ENCODE data around the gene HDC.
A peak's percentile ranks its signal among the peaks of the same experiment; 100 is the strongest.

Gene HDC

DNA sequence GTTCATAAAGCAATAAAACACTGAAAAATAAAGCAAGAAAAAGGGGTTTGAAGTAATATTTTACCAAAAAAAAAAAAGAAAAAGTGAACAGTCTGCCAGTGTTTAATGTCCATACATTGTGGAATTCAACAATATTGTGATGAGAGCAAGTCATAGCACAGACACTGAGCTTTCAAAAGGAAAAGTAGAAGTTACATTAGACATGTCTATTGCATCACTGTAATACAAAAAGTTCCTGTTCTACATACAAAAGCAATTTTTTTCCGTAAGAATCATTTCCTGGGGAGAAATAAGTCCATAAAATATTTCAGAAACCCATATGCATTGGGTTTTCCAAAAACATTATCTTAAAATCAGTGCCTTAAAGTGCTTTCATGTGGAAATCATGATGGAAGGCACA lies 11.8 kb upstream of the HDC start:
- Histone ChIP-seq H3K4me3 (ENCODE audit: low read length) (no peak overlapping the region), H3K9me3 (ENCODE audit: control insufficient read depth, low read length) (no peaks in the 10 kb centered on the region), H3K4me1 (ENCODE audit: control insufficient read depth, insufficient read depth, low read length) (no peaks in the 10 kb centered on the region), H3K27me3 (replicated peaks; ENCODE audit: control insufficient read depth, insufficient read depth, low read length) (no peaks in the 10 kb centered on the region), H3K36me3 (ENCODE audit: control insufficient read depth, insufficient read depth, low read length, severe bottlenecking) (no peaks in the 10 kb centered on the region), H3K9ac (ENCODE audit: low read length) (no peak overlapping the region)
- no peak for DNase-seq (ENCODE audit: low read depth)

DNA sequence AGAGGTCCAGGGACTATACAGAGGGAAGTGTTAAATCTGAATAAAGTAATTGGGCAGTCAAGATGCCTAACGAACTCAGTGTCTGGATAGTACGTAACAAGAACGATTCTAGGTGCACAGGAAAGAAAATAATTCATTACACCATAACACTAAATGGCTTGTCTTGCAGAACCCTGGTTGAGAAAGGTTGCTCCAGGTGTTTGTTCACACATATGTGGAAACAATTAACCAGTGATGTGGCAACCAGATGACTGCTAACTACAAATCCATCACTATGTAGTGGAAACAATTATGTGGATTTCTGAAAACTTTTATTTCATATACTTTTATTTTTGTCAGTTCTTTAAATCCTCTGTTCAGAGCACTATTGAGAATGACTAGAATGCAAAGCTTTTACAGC lies 10.4 kb upstream of the HDC start:
- DNase-seq (ENCODE audit: low read depth) = no peak
- H3K4me1 ChIP-seq (ENCODE audit: control insufficient read depth, insufficient read depth, low read length) = no peaks in the 10 kb centered on the region
- no peaks in the 10 kb centered on the region for H3K9me3 ChIP-seq (ENCODE audit: control insufficient read depth, low read length)
- H3K4me3 ChIP-seq (ENCODE audit: low read length) = no peak overlapping the region
- H3K9ac ChIP-seq (ENCODE audit: low read length) = no peak overlapping the region
- H3K36me3 ChIP-seq (ENCODE audit: control insufficient read depth, insufficient read depth, low read length, severe bottlenecking) = no peaks in the 10 kb centered on the region
- no peaks in the 10 kb centered on the region for H3K27me3 ChIP-seq (replicated peaks; ENCODE audit: control insufficient read depth, insufficient read depth, low read length)

DNA sequence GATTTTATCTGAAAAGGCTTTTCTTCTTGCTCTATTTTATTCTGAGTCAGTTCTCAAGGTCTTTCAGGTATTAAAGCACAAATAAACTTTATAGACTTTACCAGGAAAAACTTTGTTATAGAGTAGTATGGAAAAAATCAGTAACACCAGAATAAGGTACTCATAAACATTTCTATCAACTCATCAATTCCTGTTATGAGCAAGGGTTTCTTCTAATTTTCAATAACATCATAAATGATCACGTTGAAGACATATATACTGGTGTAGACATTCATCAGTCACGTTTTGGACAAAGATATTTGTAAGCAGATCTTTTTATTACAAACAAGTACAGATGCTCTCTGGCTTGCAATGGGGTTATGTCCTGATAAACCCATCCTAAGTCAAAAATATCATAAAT lies 9.6 kb upstream of the HDC start:
- H3K9me3 ChIP-seq (ENCODE audit: control insufficient read depth, low read length) = no peaks in the 10 kb centered on the region
- H3K36me3 ChIP-seq (ENCODE audit: control insufficient read depth, insufficient read depth, low read length, severe bottlenecking) = no peaks in the 10 kb centered on the region
- no peak overlapping the region for H3K9ac ChIP-seq (ENCODE audit: low read length)
- no peaks in the 10 kb centered on the region for H3K27me3 ChIP-seq (replicated peaks; ENCODE audit: control insufficient read depth, insufficient read depth, low read length)
- no peaks in the 10 kb centered on the region for H3K4me1 ChIP-seq (ENCODE audit: control insufficient read depth, insufficient read depth, low read length)
- H3K4me3 ChIP-seq (ENCODE audit: low read length) = no peak overlapping the region
- DNase-seq (ENCODE audit: low read depth) = no peak

DNA sequence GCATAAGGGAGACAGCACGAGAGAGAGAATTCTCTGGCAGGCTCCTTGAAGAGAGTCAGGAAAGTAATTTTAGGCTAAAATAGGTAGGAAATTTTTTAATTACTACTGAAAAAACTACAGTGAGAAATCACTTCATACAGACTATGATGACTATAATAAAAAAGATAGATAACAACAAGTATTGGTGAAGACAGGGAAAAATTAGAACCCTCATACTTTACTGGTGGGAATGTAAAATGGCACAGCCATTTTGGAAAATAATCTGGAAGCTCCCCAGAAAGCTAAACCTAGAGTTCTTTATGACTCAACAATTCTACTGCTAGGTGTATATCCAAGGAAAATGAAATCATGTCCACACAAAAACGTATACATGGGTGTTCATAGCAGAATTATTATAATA lies 2.1 kb upstream of the HDC start:
- Histone ChIP-seq H3K36me3 (ENCODE audit: control insufficient read depth, insufficient read depth, low read length, severe bottlenecking) (no peaks in the 10 kb centered on the region), H3K4me1 (ENCODE audit: control insufficient read depth, insufficient read depth, low read length) (no peaks in the 10 kb centered on the region), H3K4me3 (ENCODE audit: low read length) (no peak overlapping the region), H3K9me3 (ENCODE audit: control insufficient read depth, low read length) (no peaks in the 10 kb centered on the region), H3K27me3 (replicated peaks; ENCODE audit: control insufficient read depth, insufficient read depth, low read length) (peaks cover 8% of the 10 kb centered on the region), H3K9ac (ENCODE audit: low read length) (no peak overlapping the region)
- DNase-seq (ENCODE audit: low read depth) = no peak

DNA sequence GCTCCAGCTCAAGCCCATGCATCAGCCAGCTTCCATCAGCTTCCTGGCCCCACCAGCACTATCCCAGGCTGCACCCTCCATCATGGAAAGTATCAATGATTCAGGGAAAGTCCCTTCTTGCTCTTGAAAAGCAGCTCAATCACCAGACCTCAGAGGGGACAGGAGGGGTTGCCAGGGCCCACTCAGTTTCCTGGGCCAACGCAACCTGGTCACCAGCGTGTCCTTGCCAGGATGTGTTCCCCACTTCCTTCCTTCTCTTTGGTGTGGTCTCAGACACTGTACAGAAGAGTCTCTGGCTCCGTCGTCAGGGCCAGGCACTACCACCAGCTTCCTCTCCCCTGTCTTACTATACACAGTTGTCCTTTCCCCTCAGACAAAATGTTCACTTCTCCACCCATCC lies 3.0 kb downstream of the HDC start:
- Histone ChIP-seq H3K27me3 (replicated peaks; ENCODE audit: control insufficient read depth, insufficient read depth, low read length) (peaks cover 13% of the 10 kb centered on the region), H3K9ac (ENCODE audit: low read length) (no peak overlapping the region), H3K4me1 (ENCODE audit: control insufficient read depth, insufficient read depth, low read length) (peaks cover 7% of the 10 kb centered on the region), H3K36me3 (ENCODE audit: control insufficient read depth, insufficient read depth, low read length, severe bottlenecking) (no peaks in the 10 kb centered on the region), H3K4me3 (ENCODE audit: low read length) (no peak overlapping the region), H3K9me3 (ENCODE audit: control insufficient read depth, low read length) (no peaks in the 10 kb centered on the region)
- no peak for DNase-seq (ENCODE audit: low read depth)

DNA sequence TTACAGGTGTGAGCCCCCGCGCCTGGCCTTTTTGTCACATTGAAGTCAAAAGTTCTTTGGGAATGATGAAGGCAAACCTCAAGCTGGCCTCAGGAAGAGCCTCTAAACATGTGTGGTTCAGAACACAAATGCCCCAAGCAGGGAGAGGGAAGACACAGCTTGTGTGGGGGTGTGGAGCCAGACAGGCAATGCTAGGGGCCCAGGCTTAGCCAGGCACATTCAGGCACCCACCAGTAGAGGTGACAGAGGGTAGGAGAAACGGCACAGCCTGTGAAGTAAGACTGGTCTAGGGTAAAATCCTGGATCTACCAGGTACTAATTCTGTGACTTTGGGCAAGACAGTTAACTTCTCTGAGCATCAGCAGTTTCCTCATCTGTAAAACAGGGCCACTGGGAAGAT lies 3.5 kb downstream of the HDC start:
- peaks cover 7% of the 10 kb centered on the region for H3K4me1 ChIP-seq (ENCODE audit: control insufficient read depth, insufficient read depth, low read length)
- H3K9ac ChIP-seq (ENCODE audit: low read length) = no peak overlapping the region
- no peak overlapping the region for H3K4me3 ChIP-seq (ENCODE audit: low read length)
- peaks cover 13% of the 10 kb centered on the region for H3K27me3 ChIP-seq (replicated peaks; ENCODE audit: control insufficient read depth, insufficient read depth, low read length)
- no peak for DNase-seq (ENCODE audit: low read depth)
- no peaks in the 10 kb centered on the region for H3K36me3 ChIP-seq (ENCODE audit: control insufficient read depth, insufficient read depth, low read length, severe bottlenecking)
- H3K9me3 ChIP-seq (ENCODE audit: control insufficient read depth, low read length) = no peaks in the 10 kb centered on the region

DNA sequence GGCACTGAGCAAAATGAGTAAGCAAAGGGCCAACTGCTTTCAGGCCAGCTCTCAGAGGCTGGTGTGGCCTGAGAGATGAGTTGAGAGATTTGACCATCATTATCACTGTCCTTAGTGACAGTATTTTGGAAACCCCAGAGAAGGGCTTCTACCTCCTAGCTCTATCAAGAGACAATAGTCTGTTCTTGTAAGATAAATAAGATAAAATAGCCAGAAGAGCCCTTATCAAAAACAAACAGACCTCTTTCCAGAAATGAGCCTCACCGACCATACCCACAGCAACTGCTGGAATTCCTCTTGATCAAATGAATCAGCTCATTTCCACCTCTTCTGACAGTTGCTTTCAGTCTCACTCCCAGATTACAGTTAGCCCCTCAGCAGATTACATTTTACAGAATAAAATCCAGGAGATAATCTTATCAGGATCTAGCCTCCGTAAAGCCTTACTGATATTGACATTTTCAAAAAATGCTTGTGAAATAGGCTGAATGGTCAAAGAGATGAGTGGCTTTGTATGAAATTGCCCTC lies 4.5 kb downstream of the HDC start:
- DNase-seq (ENCODE audit: low read depth) = no peak
- peaks cover 7% of the 10 kb centered on the region for H3K4me1 ChIP-seq (ENCODE audit: control insufficient read depth, insufficient read depth, low read length)
- H3K9me3 ChIP-seq (ENCODE audit: control insufficient read depth, low read length) = no peaks in the 10 kb centered on the region
- no peak overlapping the region for H3K4me3 ChIP-seq (ENCODE audit: low read length)
- no peaks in the 10 kb centered on the region for H3K36me3 ChIP-seq (ENCODE audit: control insufficient read depth, insufficient read depth, low read length, severe bottlenecking)
- no peak overlapping the region for H3K9ac ChIP-seq (ENCODE audit: low read length)
- H3K27me3 ChIP-seq (replicated peaks; ENCODE audit: control insufficient read depth, insufficient read depth, low read length) = peaks cover 13% of the 10 kb centered on the region

DNA sequence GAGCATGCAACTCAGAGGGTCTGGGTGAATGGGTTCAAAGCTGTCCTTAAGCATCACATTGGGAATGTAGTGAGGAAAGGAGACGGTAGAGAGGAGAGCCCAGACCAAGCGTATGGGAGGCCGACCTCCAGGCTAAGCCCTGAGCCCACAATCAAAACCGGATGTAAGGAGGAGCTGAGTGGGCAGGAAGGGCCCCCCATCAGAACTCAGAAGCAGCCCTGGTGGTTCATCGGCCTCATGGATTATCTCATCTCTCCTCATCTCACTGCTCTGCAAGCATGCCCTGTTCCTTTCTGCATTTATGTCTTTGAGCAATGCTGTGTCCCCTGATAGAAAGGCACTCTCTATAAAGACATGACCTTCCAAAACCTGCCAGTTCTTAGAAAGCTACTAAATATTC lies 6.2 kb downstream of the HDC start:
- Histone ChIP-seq H3K9me3 (ENCODE audit: control insufficient read depth, low read length) (no peaks in the 10 kb centered on the region), H3K27me3 (replicated peaks; ENCODE audit: control insufficient read depth, insufficient read depth, low read length) (peaks cover 7% of the 10 kb centered on the region), H3K36me3 (ENCODE audit: control insufficient read depth, insufficient read depth, low read length, severe bottlenecking) (no peaks in the 10 kb centered on the region), H3K9ac (ENCODE audit: low read length) (no peak overlapping the region), H3K4me3 (ENCODE audit: low read length) (no peak overlapping the region), H3K4me1 (ENCODE audit: control insufficient read depth, insufficient read depth, low read length) (peaks cover 7% of the 10 kb centered on the region)
- DNase-seq (ENCODE audit: low read depth) = no peak

DNA sequence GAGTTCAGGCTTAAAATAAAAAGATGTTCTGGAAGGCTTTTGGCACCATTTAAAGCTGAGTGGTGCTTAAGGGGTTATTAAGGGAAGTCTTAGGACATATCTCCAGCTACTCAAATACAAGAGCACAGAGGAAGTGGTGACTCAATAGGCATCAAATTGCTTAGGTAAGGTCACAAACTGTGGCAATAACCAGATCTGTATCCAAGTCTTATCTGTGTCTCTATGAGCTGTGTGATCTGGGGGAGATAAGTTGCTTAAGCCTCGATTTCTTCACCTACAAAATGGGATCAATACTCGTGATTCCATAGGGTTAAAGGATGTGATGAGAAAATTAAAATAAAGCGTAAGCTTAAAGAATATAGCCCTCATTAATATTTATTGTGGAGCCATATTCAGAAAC lies 7.6 kb downstream of the HDC start:
- Histone ChIP-seq H3K4me3 (ENCODE audit: low read length) (no peak overlapping the region), H3K36me3 (ENCODE audit: control insufficient read depth, insufficient read depth, low read length, severe bottlenecking) (no peaks in the 10 kb centered on the region), H3K4me1 (ENCODE audit: control insufficient read depth, insufficient read depth, low read length) (peaks cover 7% of the 10 kb centered on the region), H3K9me3 (ENCODE audit: control insufficient read depth, low read length) (no peaks in the 10 kb centered on the region), H3K9ac (ENCODE audit: low read length) (no peak overlapping the region), H3K27me3 (replicated peaks; ENCODE audit: control insufficient read depth, insufficient read depth, low read length) (peaks cover 9% of the 10 kb centered on the region)
- peak; percentile 29 for DNase-seq (ENCODE audit: low read depth)

DNA sequence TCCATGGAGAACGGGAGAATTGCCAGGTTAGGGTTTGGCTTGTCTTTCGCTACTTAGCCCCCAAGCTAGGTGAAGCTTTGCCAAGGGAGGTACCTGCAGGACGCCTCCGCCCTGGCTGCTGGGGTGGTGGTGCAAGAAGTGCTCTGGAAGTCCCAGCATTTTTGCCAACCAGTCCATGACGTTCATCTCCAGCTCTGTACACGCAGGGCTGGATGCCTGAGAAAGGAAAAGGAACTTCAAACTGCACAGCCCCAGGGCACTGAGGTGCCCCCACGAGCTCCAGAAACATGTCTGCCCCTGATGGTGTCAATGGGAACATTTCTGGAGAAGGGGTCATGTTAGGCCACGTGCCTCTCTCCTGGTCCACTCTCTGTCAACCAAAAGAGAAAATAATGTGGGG lies 8.2 kb downstream of the HDC start:
- Histone ChIP-seq H3K9me3 (ENCODE audit: control insufficient read depth, low read length) (no peaks in the 10 kb centered on the region), H3K9ac (ENCODE audit: low read length) (no peak overlapping the region), H3K4me1 (ENCODE audit: control insufficient read depth, insufficient read depth, low read length) (peaks cover 7% of the 10 kb centered on the region), H3K27me3 (replicated peaks; ENCODE audit: control insufficient read depth, insufficient read depth, low read length) (peaks cover 14% of the 10 kb centered on the region), H3K36me3 (ENCODE audit: control insufficient read depth, insufficient read depth, low read length, severe bottlenecking) (no peaks in the 10 kb centered on the region), H3K4me3 (ENCODE audit: low read length) (no peak overlapping the region)
- DNase-seq (ENCODE audit: low read depth) = no peak

DNA sequence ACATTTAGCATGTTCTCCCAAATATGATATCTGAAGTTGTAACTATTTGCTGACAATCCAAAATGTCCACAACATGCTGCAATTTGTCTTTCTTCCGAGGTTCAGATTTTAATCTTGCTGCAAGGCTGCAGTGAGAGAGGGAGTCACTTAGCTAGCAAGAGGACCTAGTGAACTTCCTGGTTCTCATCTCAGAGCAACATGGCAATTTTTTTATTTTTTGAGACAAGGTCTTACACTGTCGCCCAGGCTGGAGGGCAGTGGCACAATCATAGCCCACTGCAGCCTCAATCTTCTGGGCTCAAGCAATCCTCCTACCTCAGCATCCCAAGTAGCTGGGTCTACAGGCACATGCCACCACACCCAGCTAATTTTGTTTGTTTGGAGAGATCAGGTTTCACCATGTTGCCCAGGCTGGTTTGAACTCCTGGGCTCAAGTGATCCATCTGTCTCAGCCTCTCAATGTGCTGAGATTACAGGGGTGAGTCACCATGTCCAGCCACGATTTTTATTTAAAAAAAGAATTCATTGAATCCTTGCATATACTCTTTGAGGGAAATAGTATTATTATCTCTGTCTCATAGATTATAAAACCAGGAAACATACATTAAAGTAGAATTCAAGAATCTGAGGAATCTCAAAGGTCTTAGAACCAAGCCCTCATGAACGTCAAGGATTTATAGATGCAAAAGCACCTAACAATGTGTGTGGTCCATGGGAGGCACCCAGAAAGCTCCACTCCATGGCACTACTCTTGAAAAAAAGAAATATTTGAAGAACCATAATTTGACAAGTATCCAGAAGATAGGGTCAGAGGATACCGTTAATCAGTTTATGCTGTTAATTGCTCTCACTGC lies 9.1 kb downstream of the HDC start:
- H3K4me1 ChIP-seq (ENCODE audit: control insufficient read depth, insufficient read depth, low read length) = peaks cover 7% of the 10 kb centered on the region
- H3K9ac ChIP-seq (ENCODE audit: low read length) = no peak overlapping the region
- DNase-seq (ENCODE audit: low read depth) = peak; percentile 58
- peaks cover 19% of the 10 kb centered on the region for H3K27me3 ChIP-seq (replicated peaks; ENCODE audit: control insufficient read depth, insufficient read depth, low read length)
- no peaks in the 10 kb centered on the region for H3K9me3 ChIP-seq (ENCODE audit: control insufficient read depth, low read length)
- H3K36me3 ChIP-seq (ENCODE audit: control insufficient read depth, insufficient read depth, low read length, severe bottlenecking) = no peaks in the 10 kb centered on the region
- no peak overlapping the region for H3K4me3 ChIP-seq (ENCODE audit: low read length)

DNA sequence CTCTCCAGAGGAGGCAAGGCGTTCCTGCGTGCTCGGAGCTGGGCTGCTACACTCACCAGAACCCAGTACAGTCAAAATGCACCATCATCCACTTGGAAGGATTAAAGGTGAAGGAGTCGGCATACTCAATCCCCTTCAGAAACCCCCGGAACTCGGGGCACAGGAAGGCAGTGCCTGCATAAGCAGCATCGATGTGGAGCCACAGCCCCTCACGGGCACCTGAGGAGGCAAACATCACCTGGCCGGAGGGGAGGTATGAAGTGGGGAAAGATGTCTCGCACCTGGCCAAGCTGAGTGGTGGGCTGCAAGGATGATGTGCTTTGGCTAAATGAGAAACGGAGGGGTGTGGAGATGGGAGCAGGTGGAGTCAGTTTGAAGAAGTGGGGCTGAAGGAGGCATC lies 13.0 kb downstream of the HDC start:
- Histone ChIP-seq H3K27me3 (replicated peaks; ENCODE audit: control insufficient read depth, insufficient read depth, low read length) (peaks cover 17% of the 10 kb centered on the region), H3K9me3 (ENCODE audit: control insufficient read depth, low read length) (no peaks in the 10 kb centered on the region), H3K36me3 (ENCODE audit: control insufficient read depth, insufficient read depth, low read length, severe bottlenecking) (no peaks in the 10 kb centered on the region), H3K4me1 (ENCODE audit: control insufficient read depth, insufficient read depth, low read length) (peaks cover 7% of the 10 kb centered on the region), H3K4me3 (ENCODE audit: low read length) (no peak overlapping the region), H3K9ac (ENCODE audit: low read length) (no peak overlapping the region)
- no peak for DNase-seq (ENCODE audit: low read depth)

Data from adipocyte (in vitro differentiated cells).